WTC11 (cell line): ENCODE results near the gene PFN1. TPM values are rescaled to one million over a fixed set of nuclear protein-coding genes. Genes with fewer than 3 reads are reported as not detected.

Source experiments
- ATAC-seq: fragments of 200-7000 bp; cut with Tn5 transposase; 2 replicates; pipeline ENCODE4 v1.10.0; 2021; ENCODE audit warnings: mild to moderate bottlenecking, moderate library complexity
- CTCF ChIA-PET: fragments of 300-600 bp; sonication (Branson Sonifier 250); formaldehyde crosslinking; loops from one replicate; lab custom pipeline; 2021; ENCODE audit warnings: antibody characterized with exemption; lab: Charles Lee
- POLR2A ChIA-PET: fragments of 350-600 bp; sonication (Branson Sonifier 250); formaldehyde crosslinking; loops from one replicate; lab custom pipeline; 2021; ENCODE audit warnings: antibody characterized with exemption; lab: Charles Lee
- DNase-seq: peaks from one replicate; pipeline ENCODE4 v3.0.0; 2021; ENCODE audit warnings: low spot score
- H3K27ac Mint-ChIP-seq: 2 replicates; pipeline ENCODE4 v1.8.0; 2021; ENCODE audit warnings: mixed read lengths
- H3K27me3 Mint-ChIP-seq: 2 replicates; pipeline ENCODE4 v1.8.0; 2021; ENCODE audit warnings: low read depth, mild to moderate bottlenecking, moderate library complexity, mixed read lengths
- H3K36me3 Mint-ChIP-seq: 2 replicates; pipeline ENCODE4 v1.8.0; 2021; ENCODE audit warnings: mixed read lengths
- H3K4me1 Mint-ChIP-seq: 2 replicates; pipeline ENCODE4 v1.8.0; 2022; ENCODE audit warnings: mixed read lengths
- H3K4me3 Mint-ChIP-seq: 2 replicates; pipeline ENCODE4 v1.8.0; 2021; ENCODE audit warnings: mild to moderate bottlenecking, moderate library complexity, mixed read lengths
- H3K9me3 Mint-ChIP-seq: 2 replicates; pipeline ENCODE4 v1.8.0; 2021; ENCODE audit warnings: mixed read lengths
- CDX4 ChIP-seq: fragments of 250-450 bp; sonication (Bioruptor Pico); IDR thresholded peaks from 2 replicates; pipeline ENCODE4 v1.9.0; 2021; ENCODE audit warnings: moderate library complexity, mild to moderate bottlenecking, inconsistent platforms, borderline replicate concordance
- FOXP1 ChIP-seq: sonication (generic); formaldehyde crosslinking; IDR thresholded peaks from 2 replicates; pipeline ENCODE4 v1.8.0; 2022; ENCODE audit warnings: missing genetic modification reagents, mild to moderate bottlenecking, moderate library complexity, borderline replicate concordance
- GABPB1 ChIP-seq: sonication (generic); formaldehyde crosslinking; IDR thresholded peaks from 2 replicates; pipeline ENCODE4 v1.8.1; 2023; ENCODE audit warnings: mild to moderate bottlenecking, missing genetic modification reagents
- GTF2I ChIP-seq: fragments of 250-450 bp; sonication (Bioruptor Pico); conservative IDR thresholded peaks from 2 replicates; pipeline ENCODE4 v1.4.0; 2021; ENCODE audit warnings: mild to moderate bottlenecking
- IRF1 ChIP-seq: sonication (generic); formaldehyde crosslinking; IDR thresholded peaks from 2 replicates; pipeline ENCODE4 v1.8.0; 2023; ENCODE audit warnings: missing genetic modification reagents
- JUN ChIP-seq: sonication (generic); formaldehyde crosslinking; IDR thresholded peaks from 2 replicates; pipeline ENCODE4 v1.8.0; 2023; ENCODE audit warnings: mild to moderate bottlenecking, missing genetic modification reagents
- MAX ChIP-seq: sonication (generic); formaldehyde crosslinking; IDR thresholded peaks from 2 replicates; pipeline ENCODE4 v1.8.0; 2022; ENCODE audit warnings: mild to moderate bottlenecking, missing genetic modification reagents
- MYBL2 ChIP-seq: sonication (generic); formaldehyde crosslinking; IDR thresholded peaks from 2 replicates; pipeline ENCODE4 v1.8.1; 2023; ENCODE audit warnings: mild to moderate bottlenecking, moderate library complexity, missing genetic modification reagents
- NFE2L1 ChIP-seq: sonication (generic); formaldehyde crosslinking; IDR thresholded peaks from 2 replicates; pipeline ENCODE4 v1.8.1; 2023; ENCODE audit warnings: missing genetic modification reagents
- NFYB ChIP-seq: sonication (generic); formaldehyde crosslinking; conservative IDR thresholded peaks from 2 replicates; pipeline ENCODE4 v1.8.0; 2022; ENCODE audit warnings: low read depth, missing genetic modification reagents
- NR3C1 ChIP-seq: sonication (generic); formaldehyde crosslinking; conservative IDR thresholded peaks from 2 replicates; pipeline ENCODE4 v1.8.1; 2023; ENCODE audit warnings: low read depth, mild to moderate bottlenecking, missing genetic modification reagents
- OVOL2 ChIP-seq: fragments of 250-450 bp; sonication (Bioruptor Pico); IDR thresholded peaks from 2 replicates; pipeline ENCODE4 v1.9.0; 2021; ENCODE audit warnings: mild to moderate bottlenecking, borderline replicate concordance
- RELA ChIP-seq: sonication (generic); formaldehyde crosslinking; IDR thresholded peaks from 2 replicates; pipeline ENCODE4 v1.8.1; 2022; ENCODE audit warnings: missing genetic modification reagents, mild to moderate bottlenecking, borderline replicate concordance
- SMAD3 ChIP-seq: sonication (generic); formaldehyde crosslinking; IDR thresholded peaks from 2 replicates; pipeline ENCODE4 v1.8.0; 2022; ENCODE audit warnings: missing genetic modification reagents, mild to moderate bottlenecking, borderline replicate concordance
- SP1 ChIP-seq: sonication (generic); formaldehyde crosslinking; conservative IDR thresholded peaks from 2 replicates; pipeline ENCODE4 v1.8.1; 2022; ENCODE audit warnings: missing genetic modification reagents
- TP53 ChIP-seq: sonication (generic); formaldehyde crosslinking; IDR thresholded peaks from 2 replicates; pipeline ENCODE4 v1.8.1; 2023; ENCODE audit warnings: mild to moderate bottlenecking, missing genetic modification reagents
- USF1 ChIP-seq: sonication (generic); formaldehyde crosslinking; IDR thresholded peaks from 2 replicates; pipeline ENCODE4 v1.8.0; 2022; ENCODE audit warnings: mild to moderate bottlenecking, missing genetic modification reagents
- ZNF121 ChIP-seq: sonication (generic); formaldehyde crosslinking; IDR thresholded peaks from 2 replicates; pipeline ENCODE4 v1.8.0; 2023; ENCODE audit warnings: missing genetic modification reagents
- ZNF219 ChIP-seq: sonication (generic); formaldehyde crosslinking; IDR thresholded peaks from 2 replicates; pipeline ENCODE4 v1.8.0; 2023; ENCODE audit warnings: missing genetic modification reagents, mild to moderate bottlenecking, borderline replicate concordance
- ZNF263 ChIP-seq: sonication (generic); formaldehyde crosslinking; IDR thresholded peaks from 2 replicates; pipeline ENCODE4 v1.8.1; 2022; ENCODE audit warnings: low read depth, mild to moderate bottlenecking, moderate library complexity, missing genetic modification reagents
- ZNF317 ChIP-seq: sonication (generic); formaldehyde crosslinking; IDR thresholded peaks from 2 replicates; pipeline ENCODE4 v1.8.1; 2023; ENCODE audit warnings: low read depth, mild to moderate bottlenecking, moderate library complexity, missing genetic modification reagents, borderline replicate concordance
- ZNF396 ChIP-seq: fragments of 250-450 bp; sonication (Bioruptor Pico); IDR thresholded peaks from 2 replicates; pipeline ENCODE4 v1.8.0; 2021; ENCODE audit warnings: mild to moderate bottlenecking, moderate library complexity, borderline replicate concordance
- total RNA-seq: library from RNA; stranded (reverse); gene quantifications from 3 replicates; pipeline ENCODE4 v1.2.3, GENCODE V29; 2021
- TF ChIP-seq, protein P1 (sequence below): sonication (generic); formaldehyde crosslinking; IDR thresholded peaks from 2 replicates; pipeline ENCODE4 v1.8.1; 2023; ENCODE audit warnings: mild to moderate bottlenecking, moderate library complexity, missing genetic modification reagents
- TF ChIP-seq, protein P2 (sequence below): sonication (generic); formaldehyde crosslinking; IDR thresholded peaks from 2 replicates; pipeline ENCODE4 v1.8.1; 2023; ENCODE audit warnings: mild to moderate bottlenecking, missing genetic modification reagents, moderate library complexity

The PFN1 gene
- total RNA-seq, 1 experiment from 2014 or later = 1,289 TPM

GRCh38 chr17:4938688-4939545 lies 9.4 kb downstream of the PFN1 start:
- Mint-ChIP-seq H3K36me3 (peaks cover 36% of the 10 kb centered on the region), H3K4me3 (peak overlapping the region; percentile 96), H3K27ac (peak overlapping the region; percentile 96), H3K9me3 (no peaks in the 10 kb centered on the region), H3K4me1 (peaks cover 28% of the 10 kb centered on the region), H3K27me3 (no peaks in the 10 kb centered on the region)
- DNase-seq = no peak
- TF ChIP-seq TP53 (no peak), NFE2L1 (CRISPR knock-in tag) (no peak), ZNF263 (CRISPR knock-in tag) (no peak), ZNF317 (no peak), GTF2I (CRISPR knock-in tag) (no peak), CDX4 (CRISPR knock-in tag) (no peak), FOXP1 (CRISPR knock-in tag) (no peak), GABPB1 (CRISPR knock-in tag) (no peak; the same call in 1 of the 2 replicates), OVOL2 (CRISPR knock-in tag) (no peak), MAX (CRISPR knock-in tag) (no peak), USF1 (CRISPR knock-in tag) (no peak), ZNF396 (CRISPR knock-in tag) (no peak), JUN (CRISPR knock-in tag) (no peak), ZNF219 (no peak), RELA (CRISPR knock-in tag) (no peak)
- TF ChIP-seq, protein P1, sequence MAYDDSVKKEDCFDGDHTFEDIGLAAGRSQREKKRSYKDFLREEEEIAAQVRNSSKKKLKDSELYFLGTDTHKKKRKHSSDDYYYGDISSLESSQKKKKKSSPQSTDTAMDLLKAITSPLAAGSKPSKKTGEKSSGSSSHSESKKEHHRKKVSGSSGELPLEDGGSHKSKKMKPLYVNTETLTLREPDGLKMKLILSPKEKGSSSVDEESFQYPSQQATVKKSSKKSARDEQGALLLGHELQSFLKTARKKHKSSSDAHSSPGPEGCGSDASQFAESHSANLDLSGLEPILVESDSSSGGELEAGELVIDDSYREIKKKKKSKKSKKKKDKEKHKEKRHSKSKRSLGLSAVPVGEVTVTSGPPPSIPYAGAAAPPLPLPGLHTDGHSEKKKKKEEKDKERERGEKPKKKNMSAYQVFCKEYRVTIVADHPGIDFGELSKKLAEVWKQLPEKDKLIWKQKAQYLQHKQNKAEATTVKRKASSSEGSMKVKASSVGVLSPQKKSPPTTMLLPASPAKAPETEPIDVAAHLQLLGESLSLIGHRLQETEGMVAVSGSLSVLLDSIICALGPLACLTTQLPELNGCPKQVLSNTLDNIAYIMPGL (CRISPR knock-in tag) = no peak
- ChIA-PET POLR2A (interaction anchor here (0.5 to 2.6 kb wide), 3 partner anchors 28 to 123 kb away, joined by 3 to 38 read pairs (median 6); partner anchors contain the start of gene SPAG7), CTCF (interaction anchor here (1.0 to 2.6 kb wide), 11 partner anchors 12 to 49 kb away, joined by 3 to 38 read pairs (median 7); partner anchors contain the start of genes CAMTA2, CHRNE, ENO3 and PFN1)
- ATAC-seq = no peak

DNA sequence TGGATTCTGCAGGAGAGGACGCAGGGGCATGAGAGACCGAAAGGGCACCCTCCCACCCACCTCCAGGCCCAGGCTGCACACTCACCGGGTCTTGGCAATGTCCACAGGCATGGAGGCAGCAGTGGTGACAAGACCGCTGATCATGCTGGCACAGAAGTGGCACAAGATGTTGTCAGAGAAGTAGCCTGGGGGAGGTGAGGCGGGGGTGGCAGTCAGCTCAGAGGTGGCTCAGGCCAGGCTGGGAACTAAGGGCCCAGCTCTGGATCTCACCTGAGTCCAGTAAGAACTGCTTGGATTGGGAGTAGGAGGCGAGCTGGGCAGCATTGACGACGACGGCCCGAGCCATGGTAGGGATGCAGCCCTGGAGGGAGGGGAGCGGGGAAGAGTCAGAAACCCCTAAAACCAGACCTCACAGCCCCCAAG lies 10.2 kb downstream of the PFN1 start:
- DNase-seq = no peak
- ChIA-PET CTCF (interaction anchor here (1.0 kb wide), 1 partner anchor 19 kb away, joined by 3 read pairs; no protein-coding TSS in a partner anchor), POLR2A (no interaction called here)
- no peak for TF ChIP-seq SMAD3 (CRISPR knock-in tag)
- TF ChIP-seq ZNF396 (CRISPR knock-in tag) = no peak
- no peak for TF ChIP-seq SP1 (CRISPR knock-in tag)
- TF ChIP-seq IRF1 (CRISPR knock-in tag) = no peak
- TF ChIP-seq NFYB (CRISPR knock-in tag) = no peak
- TF ChIP-seq ZNF121 (CRISPR knock-in tag) = no peak
- no peak for TF ChIP-seq NR3C1 (CRISPR knock-in tag)
- no peak for TF ChIP-seq MYBL2 (CRISPR knock-in tag)
- TF ChIP-seq, protein P2, sequence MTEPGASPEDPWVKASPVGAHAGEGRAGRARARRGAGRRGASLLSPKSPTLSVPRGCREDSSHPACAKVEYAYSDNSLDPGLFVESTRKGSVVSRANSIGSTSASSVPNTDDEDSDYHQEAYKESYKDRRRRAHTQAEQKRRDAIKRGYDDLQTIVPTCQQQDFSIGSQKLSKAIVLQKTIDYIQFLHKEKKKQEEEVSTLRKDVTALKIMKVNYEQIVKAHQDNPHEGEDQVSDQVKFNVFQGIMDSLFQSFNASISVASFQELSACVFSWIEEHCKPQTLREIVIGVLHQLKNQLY (CRISPR knock-in tag) = no peak
- peaks cover 34% of the 10 kb centered on the region for H3K36me3 Mint-ChIP-seq
- H3K4me1 Mint-ChIP-seq = peaks cover 29% of the 10 kb centered on the region
- H3K9me3 Mint-ChIP-seq = no peaks in the 10 kb centered on the region
- H3K4me3 Mint-ChIP-seq = peak overlapping the region; percentile 96
- no peaks in the 10 kb centered on the region for H3K27me3 Mint-ChIP-seq
- ATAC-seq = no peak
- peak overlapping the region; percentile 68; the same call in 1 of the 2 replicates for H3K27ac Mint-ChIP-seq
